Fibroblast of lung (primary cell): ENCODE results near the gene NAPB. TPM values are rescaled to one million over a fixed set of nuclear protein-coding genes. Genes with fewer than 3 reads are reported as not detected.

Experiments used
- DNase-seq, 2 donors: peaks; one replicate each; pipeline versions ENCODE4 v3.0.0 to v3.0.0-alpha.2; 2010; ENCODE audit warnings: low read depth in 2 of 2
- H2AFZ ChIP-seq: 2 replicates; pipeline ENCODE4 v1.5.1; 2012; ENCODE audit warnings: low read length, control low read depth, inconsistent platforms
- H3K27ac ChIP-seq: 2 replicates; pipeline ENCODE4 v1.5.1; 2011; ENCODE audit warnings: low read length, control low read depth; ENCODE audit not compliant: insufficient read depth
- H3K27me3 ChIP-seq: 2 replicates; pipeline ENCODE4 v1.5.1; 2011; ENCODE audit warnings: mild to moderate bottlenecking, low read length; ENCODE audit not compliant: control insufficient read depth, insufficient read depth
- H3K36me3 ChIP-seq: 2 replicates; pipeline ENCODE4 v1.5.1; 2011; ENCODE audit warnings: low read length; ENCODE audit not compliant: control insufficient read depth, insufficient read depth
- H3K4me1 ChIP-seq: 2 replicates; pipeline ENCODE4 v1.5.1; 2011; ENCODE audit warnings: low read length; ENCODE audit not compliant: control insufficient read depth, insufficient read depth; ENCODE audit errors: extremely low read depth
- H3K4me2 ChIP-seq: 2 replicates; pipeline ENCODE4 v1.5.1; 2011; ENCODE audit warnings: low read length, control low read depth; ENCODE audit not compliant: insufficient read depth; ENCODE audit errors: extremely low read depth
- H3K4me3 ChIP-seq, 4 experiments: fragments of 200-600 bp in 1 of 4; sonication (generic) in 1 of 4; replicated peaks in 1 of 4; 2 replicates each; pipeline ENCODE4 v1.5.1; 2011 to 2016; ENCODE audit warnings: low read length in 4 of 4, low read depth in 3 of 4, mild to moderate bottlenecking in 3 of 4, control low read depth in 2 of 4, inconsistent platforms in 1 of 4, mixed read lengths in 1 of 4; ENCODE audit not compliant: insufficient read depth in 1 of 4; ENCODE audit errors: control extremely low read depth in 1 of 4
- H3K79me2 ChIP-seq: 2 replicates; pipeline ENCODE4 v1.5.1; 2012; ENCODE audit warnings: mild to moderate bottlenecking, low read length, inconsistent platforms; ENCODE audit not compliant: control insufficient read depth, insufficient read depth
- H3K9ac ChIP-seq: 2 replicates; pipeline ENCODE4 v1.5.1; 2011; ENCODE audit warnings: mild to moderate bottlenecking, low read length, control low read depth; ENCODE audit not compliant: insufficient read depth
- H3K9me3 ChIP-seq: 2 replicates; pipeline ENCODE4 v1.5.1; 2012; ENCODE audit warnings: low read depth, low read length; ENCODE audit not compliant: control insufficient read depth, insufficient read depth
- H4K20me1 ChIP-seq: 2 replicates; pipeline ENCODE4 v1.5.1; 2011; ENCODE audit warnings: low read length; ENCODE audit not compliant: control insufficient read depth, insufficient read depth; ENCODE audit errors: extremely low read depth
- CTCF ChIP-seq, 2 donors: IDR thresholded peaks in 1 of 2; conservative IDR thresholded peaks in 1 of 2; 1 replicate in 1 of 2; 2 replicates in 1 of 2; pipeline ENCODE4 v1.5.1; 2011 to 2012; ENCODE audit warnings: low read length in 2 of 2, control low read depth in 1 of 2, inconsistent platforms in 1 of 2, low read depth in 1 of 2, mild to moderate bottlenecking in 1 of 2
- EZH2 ChIP-seq: IDR thresholded peaks from 2 replicates; pipeline ENCODE4 v1.5.1; 2012; ENCODE audit warnings: low read length, control low read depth, mild to moderate bottlenecking; ENCODE audit errors: missing control alignments
- polyA plus RNA-seq, 2 donors: library from polyadenylated mRNA; depleted of rRNA in 1 of 2; stranded (reverse) in 1 of 2; unstranded in 1 of 2; fragments of >200 nt; gene quantifications; 2 replicates each; pipeline ENCODE4 v1.2.1, GENCODE V29; 2011 to 2012; ENCODE audit warnings: missing spikeins in 1 of 2
- total RNA-seq: library from RNA; depleted of rRNA; stranded (reverse); fragments of >200 nt; gene quantifications from 2 replicates; pipeline ENCODE4 v1.2.1, GENCODE V29; 2014

NAPB gene
- total and polyA plus RNA-seq, 2 donors (not counting 1 experiment from before 2014, with no cell fraction given) = 5.1 to 12.6 TPM

- Histone ChIP-seq H4K20me1 (no peaks in the 10 kb centered on the region), H3K4me1 (no peaks in the 10 kb centered on the region), H3K9ac (no peak overlapping the region), H3K27ac (no peak overlapping the region), H3K9me3 (no peaks in the 10 kb centered on the region), H3K4me2 (no peak overlapping the region), H2AFZ (no peak overlapping the region), H3K4me3 (no peak overlapping the region), H3K27me3 (peaks cover 7% of the 10 kb centered on the region), H3K36me3 (no peaks in the 10 kb centered on the region), H3K79me2 (no peaks in the 10 kb centered on the region)
- no peak for DNase-seq
- TF ChIP-seq EZH2 (no peak), CTCF (conservative IDR thresholded peaks at IDR 0.05 in 1 of 2, IDR thresholded peaks at IDR 0.05 in 1 of 2; ENCODE audit: low read depth in 1 of 2, low read length in 2 of 2) (no peak)
Measured at GRCh38 chr20:23337312-23337711, 84.0 kb downstream of the NAPB start.

GRCh38 chr20:23336476-23336875 lies 84.8 kb downstream of the NAPB start:
- Histone ChIP-seq H3K27me3 (peaks cover under 1% of the 10 kb centered on the region), H2AFZ (no peak overlapping the region), H3K36me3 (no peaks in the 10 kb centered on the region), H3K4me1 (no peaks in the 10 kb centered on the region), H3K27ac (no peak overlapping the region), H3K4me2 (no peak overlapping the region), H3K9me3 (no peaks in the 10 kb centered on the region), H3K4me3 (no peak overlapping the region), H3K79me2 (no peaks in the 10 kb centered on the region), H4K20me1 (no peaks in the 10 kb centered on the region), H3K9ac (no peak overlapping the region)
- no peak for DNase-seq
- TF ChIP-seq EZH2 (no peak), CTCF (conservative IDR thresholded peaks at IDR 0.05 in 1 of 2, IDR thresholded peaks at IDR 0.05 in 1 of 2; ENCODE audit: low read depth in 1 of 2, low read length in 2 of 2) (no peak)

- no peaks in the 10 kb centered on the region for H3K4me1 ChIP-seq
- TF ChIP-seq EZH2 (no peak), CTCF (conservative IDR thresholded peaks at IDR 0.05 in 1 of 2, IDR thresholded peaks at IDR 0.05 in 1 of 2; ENCODE audit: low read depth in 1 of 2, low read length in 2 of 2) (no peak)
- H3K9me3 ChIP-seq = no peaks in the 10 kb centered on the region
- H4K20me1 ChIP-seq = no peaks in the 10 kb centered on the region
- no peak overlapping the region for H2AFZ ChIP-seq
- no peak overlapping the region for H3K4me2 ChIP-seq
- no peak overlapping the region for H3K9ac ChIP-seq
- H3K79me2 ChIP-seq = no peaks in the 10 kb centered on the region
- H3K27me3 ChIP-seq = no peaks in the 10 kb centered on the region
- H3K4me3 ChIP-seq = no peak overlapping the region
- no peaks in the 10 kb centered on the region for H3K36me3 ChIP-seq
- no peak for DNase-seq
- no peak overlapping the region for H3K27ac ChIP-seq
Measured at GRCh38 chr20:23335521-23335920, 85.8 kb downstream of the NAPB start.
